Posterior vena cava (tissue), 2 donors: ENCODE measurements around the gene MYRIP. TPM values are rescaled to one million over a fixed set of nuclear protein-coding genes. Genes with fewer than 3 reads are reported as not detected.
A peak's percentile ranks its signal among the peaks of the same experiment; 100 is the strongest.

ENCODE experiments used
- DNase-seq: peaks from one replicate; pipeline ENCODE4 v3.0.0-alpha.2; 2020; ENCODE audit warnings: low spot score
- intact Hi-C, 2 donors: fragments of 100-400 bp; cut with DNase I; formaldehyde crosslinking; loops; one replicate each; pipeline versions ENCODE4 v1.14.1 to v1.14.2; 2022 to 2023
- total RNA-seq, 2 donors: library from RNA; stranded (reverse); fragmentation: NEBNext Ultra II Directional; extraction: Animal tissue kit (Norgen Biotek cat#: 25700); gene quantifications; one replicate each; pipeline ENCODE4 v1.2.1, GENCODE V29; 2021
- donor health status: DM: yes; HTN: yes; CAD: no.
- donor health status: DM: yes; HTN: yes; CAD: no.

The MYRIP gene
- total RNA-seq, 2 donors from 2014 or later = 5.8 to 6.7 TPM

DNA sequence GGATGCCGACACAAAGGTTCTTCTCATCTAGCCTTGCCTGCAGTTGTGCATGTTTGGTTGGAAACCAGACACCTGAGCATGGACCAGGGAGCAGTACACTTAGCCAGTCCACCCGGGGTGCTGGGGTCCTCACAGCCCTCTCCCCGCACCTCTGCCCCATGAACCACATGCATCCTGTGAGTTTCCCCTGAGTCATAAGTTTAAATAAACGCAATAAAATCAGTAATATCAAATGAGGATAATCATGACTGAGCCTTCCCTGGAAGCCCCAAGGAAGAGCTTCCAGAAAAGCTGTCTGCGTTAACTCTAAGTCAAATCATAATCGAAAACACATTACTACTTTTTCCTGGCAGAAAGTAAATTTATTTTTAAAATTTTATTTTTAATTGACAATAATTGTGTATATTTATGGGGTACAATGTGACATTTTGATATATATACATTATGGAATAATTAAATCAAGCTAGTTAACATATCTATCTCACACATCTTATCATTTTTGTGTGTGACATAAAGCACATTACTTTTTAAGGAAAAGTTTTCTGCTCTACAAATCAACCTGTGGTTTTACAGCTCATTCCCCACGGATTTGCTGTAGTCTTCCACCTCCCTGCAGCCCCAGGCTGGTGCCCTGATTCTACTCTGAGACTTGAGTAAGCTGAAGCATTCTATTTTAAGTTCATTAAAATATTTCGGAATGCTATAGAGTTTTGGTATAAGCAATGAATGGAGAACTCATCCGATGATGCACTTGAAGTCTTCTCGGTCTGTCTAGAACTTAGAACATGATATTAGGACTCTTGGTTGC lies 334.1 kb downstream of the MYRIP start:
- intact Hi-C loops = no loop called here
- no peak for DNase-seq

DNA sequence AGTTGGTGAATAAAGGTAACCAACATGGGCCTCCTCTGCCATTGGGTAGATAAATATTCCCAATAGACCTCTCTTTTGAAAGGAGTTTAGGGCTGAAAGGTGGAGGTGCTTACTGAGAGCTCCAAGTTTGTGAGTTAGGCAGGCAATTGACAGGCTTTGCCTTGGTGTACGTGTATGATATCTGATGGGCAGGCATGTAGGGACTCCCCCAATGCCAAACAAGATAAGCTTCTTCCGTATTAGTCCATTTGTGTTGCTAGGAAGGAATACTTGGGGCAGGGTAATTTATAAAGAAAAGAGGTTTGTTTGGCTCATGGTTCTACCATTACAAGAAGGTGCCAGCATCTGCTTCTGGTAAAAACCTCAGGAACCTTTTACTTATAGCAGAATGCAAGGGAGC lies 339.4 kb downstream of the MYRIP start:
- DNase-seq = no peak
- intact Hi-C loops = no loop called here

DNA sequence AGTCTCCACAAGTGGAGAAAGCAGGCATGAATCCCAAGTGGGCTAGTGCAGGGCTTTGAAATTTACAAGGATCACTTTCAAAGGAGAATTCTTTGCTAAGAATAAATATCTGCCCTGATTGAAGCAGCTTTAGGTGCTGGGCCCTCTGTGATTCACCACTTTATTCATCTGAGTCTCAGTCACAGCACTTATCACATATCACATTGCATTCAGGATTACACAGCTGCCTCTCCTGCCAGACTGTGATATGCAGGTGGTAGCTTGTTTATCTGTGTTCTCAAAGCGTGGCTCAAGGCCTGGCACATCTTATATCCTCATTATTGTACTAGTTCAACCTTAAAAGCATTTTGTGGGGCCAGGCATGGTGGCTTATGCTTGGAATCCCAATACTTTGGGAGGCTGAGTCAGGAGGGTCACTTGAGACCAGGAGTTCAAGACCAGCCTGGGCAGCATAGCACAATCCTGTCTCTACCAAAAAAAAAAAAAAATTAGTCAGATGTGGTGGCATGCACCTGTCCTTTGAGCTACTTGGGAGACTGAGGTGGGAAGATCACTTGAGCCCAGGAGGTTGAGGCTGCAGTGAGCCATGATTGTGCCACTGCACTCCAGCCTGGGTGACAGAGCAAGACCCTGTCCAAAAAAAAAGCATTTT lies 343.2 kb downstream of the MYRIP start:
- intact Hi-C loops = no loop called here
- no peak for DNase-seq

DNA sequence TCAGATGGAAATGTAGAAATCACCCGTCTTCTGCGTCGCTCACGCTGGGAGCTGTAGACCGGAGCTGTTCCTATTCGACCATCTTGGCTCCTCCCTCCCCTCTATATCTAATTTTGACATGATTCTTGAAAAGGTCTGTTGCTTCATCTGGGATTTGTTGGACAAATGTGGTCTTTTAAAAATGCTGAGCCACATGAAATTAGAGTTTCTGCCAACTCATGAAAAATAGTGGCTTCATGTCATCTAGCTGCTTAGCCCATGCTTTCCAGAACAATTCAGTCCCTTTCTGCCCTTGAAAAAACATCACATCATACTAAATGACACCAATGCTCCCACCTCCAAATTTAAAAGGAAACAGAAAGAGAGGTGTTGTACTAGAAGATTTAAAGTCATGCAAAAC lies 351.5 kb downstream of the MYRIP start:
- intact Hi-C loops = no loop called here
- no peak for DNase-seq

GRCh38 chr3:40162616-40163015 lies 353.2 kb downstream of the MYRIP start:
- intact Hi-C loops = no loop called here

DNA sequence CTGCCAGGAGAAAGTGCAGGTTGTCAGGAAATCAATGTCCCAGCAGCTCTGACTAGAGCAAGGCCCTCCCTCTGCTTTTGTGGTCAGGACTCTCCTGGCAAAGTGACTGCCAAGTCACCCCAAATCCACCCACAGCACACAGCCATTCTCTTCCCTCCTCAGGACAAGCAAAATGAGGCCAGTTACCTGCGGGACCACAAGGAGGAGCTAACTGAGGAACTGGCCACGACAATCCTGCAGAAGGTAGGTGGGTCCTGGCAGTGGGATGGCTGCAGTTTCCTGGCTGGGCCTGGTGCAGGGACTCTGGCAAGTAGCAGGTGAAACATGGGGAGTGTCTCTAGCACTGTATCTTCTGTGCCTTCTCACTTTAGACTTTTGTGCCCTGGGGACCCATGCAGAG lies 357.6 kb downstream of the MYRIP start:
- DNase-seq = no peak

More at GRCh38 chr3:40162616-40163015, 353.2 kb downstream of the MYRIP start:
- no peak for DNase-seq

DNA sequence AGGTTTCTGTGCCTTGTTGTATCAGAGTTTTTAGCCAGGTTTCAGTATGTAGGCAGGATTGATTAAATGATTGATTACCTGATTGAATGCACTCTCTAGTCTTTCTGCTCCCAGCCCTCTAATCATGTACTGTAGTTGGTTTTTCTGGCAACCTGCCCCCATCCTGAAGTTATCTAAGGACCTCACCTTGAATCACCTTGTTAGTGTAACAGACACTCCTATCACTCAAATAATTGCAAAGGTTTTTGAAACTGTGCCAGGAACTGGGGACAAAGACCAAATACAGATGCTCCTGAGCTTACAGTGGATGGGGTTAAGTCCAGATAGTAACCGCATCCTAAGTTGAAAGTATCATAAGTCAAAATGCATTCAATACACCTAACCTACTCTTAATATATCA lies 358.5 kb downstream of the MYRIP start:
- intact Hi-C loops = no loop called here
- no peak for DNase-seq

More for the DNA sequence above, 357.6 kb downstream of the MYRIP start:
- intact Hi-C loops = no loop called here

DNA sequence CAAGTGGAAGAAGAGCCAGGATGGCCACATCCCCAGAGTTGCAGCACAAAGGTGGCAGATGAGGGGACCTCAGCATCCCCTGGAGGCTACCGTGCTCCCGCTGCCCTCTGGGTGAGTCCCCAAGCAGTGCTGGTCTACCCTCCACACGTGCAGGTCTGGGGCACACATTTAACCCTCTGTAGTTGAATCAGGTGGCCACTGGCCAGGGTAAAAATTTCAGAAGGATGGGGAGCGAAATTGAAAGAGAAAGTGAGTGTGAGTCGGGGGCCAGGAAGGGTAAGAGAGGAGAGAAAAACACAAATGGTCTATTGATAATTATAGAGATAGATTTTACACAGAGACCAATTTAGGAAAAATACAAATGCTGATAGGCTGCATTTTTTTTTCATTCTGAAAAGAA lies 360.6 kb downstream of the MYRIP start:
- no peak for DNase-seq
- intact Hi-C loops = loop anchor here in 1 of 2 donors (10.0 kb wide), 1 partner anchor 445 kb away; no protein-coding TSS in a partner anchor

- intact Hi-C loops = loop anchor here in 1 of 2 donors (10.0 kb wide), 1 partner anchor 446 kb away; no protein-coding TSS in a partner anchor
- DNase-seq = no peak
Observed at GRCh38 chr3:40170395-40170794, 361.0 kb downstream of the MYRIP start.

DNA sequence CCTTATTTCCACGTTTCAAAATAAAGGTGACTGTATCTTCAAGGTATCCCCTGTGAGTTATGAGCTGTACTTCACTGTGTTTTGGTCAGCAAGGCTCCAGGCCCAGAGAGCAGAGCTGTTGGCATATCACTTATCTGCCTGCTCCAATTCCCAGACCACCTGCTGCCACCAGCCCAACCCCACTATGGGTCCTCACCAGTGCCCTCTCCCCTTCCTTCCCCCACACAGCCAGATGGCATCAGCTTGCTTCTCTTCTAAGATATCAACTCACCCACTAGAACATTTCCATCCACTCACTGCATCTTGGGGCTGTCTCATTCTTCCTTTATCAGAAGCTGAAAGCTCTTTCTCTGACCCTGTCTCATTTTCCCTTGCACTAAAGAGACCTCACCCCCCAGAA lies 363.2 kb downstream of the MYRIP start:
- DNase-seq = no peak

GRCh38 chr3:40173227-40173721 lies 363.9 kb downstream of the MYRIP start:
- no peak for DNase-seq

More for the DNA sequence above, 363.2 kb downstream of the MYRIP start:
- intact Hi-C loops = loop anchor here in 1 of 2 donors (10.0 kb wide), 1 partner anchor 448 kb away; no protein-coding TSS in a partner anchor

DNA sequence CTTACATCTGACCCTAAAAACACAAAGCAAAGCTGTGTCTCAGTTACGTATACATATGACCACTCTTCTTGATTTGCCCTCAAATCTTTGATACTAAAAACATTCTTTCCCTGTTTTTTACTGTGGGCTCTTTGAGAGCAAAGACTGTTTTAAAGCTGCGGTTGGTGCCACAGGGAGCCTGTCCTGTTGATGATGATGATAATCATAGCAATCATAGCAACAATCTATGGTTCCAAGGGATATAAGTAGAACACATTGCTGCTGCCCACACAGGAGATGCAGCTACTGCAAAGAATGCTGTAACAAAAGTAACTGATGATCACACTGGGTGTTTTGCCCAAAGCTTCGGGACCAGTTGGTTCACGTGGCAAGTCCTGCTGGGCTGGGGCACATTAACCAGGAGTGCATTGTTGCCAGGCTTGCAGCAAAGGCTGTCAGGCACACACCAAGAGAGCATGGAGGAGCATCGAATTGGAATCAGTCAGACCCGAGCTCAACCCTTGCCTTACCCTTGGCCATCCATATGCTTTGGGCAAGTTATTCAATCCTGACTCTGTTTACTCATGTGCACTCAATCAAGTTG lies 368.7 kb downstream of the MYRIP start:
- intact Hi-C loops = loop anchor here (5.0 to 10.0 kb wide), 2 partner anchors 453 to 471 kb away; no protein-coding TSS in a partner anchor
- DNase-seq = no peak

More at GRCh38 chr3:40173227-40173721, 363.9 kb downstream of the MYRIP start:
- intact Hi-C loops = loop anchor here in 1 of 2 donors (10.0 kb wide), 1 partner anchor 448 kb away; no protein-coding TSS in a partner anchor

DNA sequence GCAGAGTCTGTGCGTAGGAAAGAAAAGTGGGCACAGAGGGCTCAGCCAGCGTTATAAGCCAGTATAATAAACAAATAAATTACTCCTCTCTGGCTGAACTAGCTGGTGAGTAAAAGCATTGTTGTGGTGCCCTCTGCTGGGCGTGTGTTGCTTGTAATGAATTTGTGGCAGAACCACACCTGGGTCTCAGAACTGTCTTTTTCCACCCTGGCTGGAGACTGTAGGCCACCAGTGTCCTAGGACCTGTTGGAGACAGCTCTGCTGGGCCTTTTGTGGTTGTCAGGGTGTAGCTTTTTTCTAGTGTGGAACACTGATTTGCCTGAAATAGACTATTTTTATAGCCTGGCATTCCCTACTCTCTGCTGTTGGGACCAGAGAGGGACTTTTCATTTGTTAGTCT lies 369.6 kb downstream of the MYRIP start:
- peak; percentile 88 for DNase-seq
- intact Hi-C loops = loop anchor here (5.0 to 10.0 kb wide), 2 partner anchors 454 to 472 kb away; no protein-coding TSS in a partner anchor

GRCh38 chr3:40181182-40181581 lies 371.8 kb downstream of the MYRIP start:
- no peak for DNase-seq
- intact Hi-C loops = no loop called here

DNA sequence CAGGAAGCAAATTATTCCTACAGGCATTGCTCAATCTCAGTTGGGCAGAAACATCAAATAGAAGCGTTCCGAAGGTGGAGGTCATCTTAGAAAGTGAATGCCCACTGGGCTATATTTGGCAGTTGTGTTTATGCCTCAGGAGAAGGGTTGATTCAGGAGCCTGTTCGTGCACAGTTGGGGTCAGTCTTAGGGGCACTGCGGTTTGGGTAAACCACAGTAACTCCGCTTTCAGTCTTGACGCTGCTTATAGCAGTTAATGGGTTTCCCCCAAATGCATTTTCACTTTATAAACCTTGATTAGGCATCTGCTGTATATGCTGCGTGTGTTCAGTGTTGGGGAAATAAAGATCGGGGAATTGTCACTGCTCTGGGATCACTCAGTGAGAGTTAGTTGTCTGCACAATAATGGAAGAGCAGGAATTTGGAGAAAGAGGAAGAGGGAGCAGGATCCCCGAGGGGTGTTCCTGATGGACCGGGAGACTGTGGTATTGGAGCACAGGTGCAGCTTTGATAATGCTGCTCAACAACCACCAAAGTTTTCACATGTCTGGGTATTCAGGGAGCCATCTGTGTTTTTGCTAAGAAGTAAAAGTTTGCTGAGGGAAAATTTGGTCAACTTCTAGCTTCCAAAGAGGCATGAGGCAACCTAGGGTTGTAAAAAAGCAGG lies 375.8 kb downstream of the MYRIP start:
- DNase-seq = no peak
- intact Hi-C loops = loop anchor here in 1 of 2 donors (5.0 kb wide), 1 partner anchor 132 kb away; no protein-coding TSS in a partner anchor

DNA sequence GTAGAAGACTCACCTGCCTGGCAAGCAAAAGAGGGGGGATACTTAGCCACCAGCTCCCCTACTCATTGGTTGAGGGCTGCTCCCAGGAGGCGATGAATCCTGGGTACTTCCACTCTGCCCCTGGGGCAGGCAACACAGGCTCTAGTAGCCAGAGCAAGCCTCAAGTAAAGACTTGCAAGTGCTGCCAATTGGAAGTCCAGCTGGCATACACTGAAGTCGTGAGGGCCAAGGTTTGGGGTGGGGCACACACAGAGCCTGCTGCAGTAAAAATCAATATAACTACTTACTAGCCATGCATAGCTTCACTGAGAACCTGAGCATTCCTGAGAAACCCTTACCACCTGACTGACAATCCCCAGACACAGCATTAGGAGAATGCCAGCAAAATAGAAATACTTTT lies 377.1 kb downstream of the MYRIP start:
- intact Hi-C loops = loop anchor here in 1 of 2 donors (5.0 kb wide), 1 partner anchor 131 kb away; no protein-coding TSS in a partner anchor
- DNase-seq = no peak

DNA sequence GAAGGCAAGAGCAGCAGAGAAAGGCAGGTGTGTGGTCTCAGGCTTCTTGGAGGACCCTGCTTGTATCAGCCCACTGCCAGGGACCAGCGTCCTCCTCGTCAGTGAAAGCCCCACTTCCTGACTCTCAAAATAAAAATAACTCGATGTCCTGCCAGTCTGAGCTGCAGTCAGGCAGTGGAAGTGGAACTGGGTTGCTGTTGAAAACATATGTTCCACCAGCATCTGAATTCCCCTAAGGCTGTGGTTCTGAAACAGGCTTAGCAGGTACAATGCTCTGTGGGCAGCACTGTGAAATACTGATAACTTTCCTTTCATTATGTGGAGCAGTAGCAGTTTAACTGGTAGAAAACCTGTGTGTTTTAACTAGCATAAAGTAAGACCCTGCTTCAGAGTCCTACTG lies 378.5 kb downstream of the MYRIP start:
- intact Hi-C loops = loop anchor here in 1 of 2 donors (5.0 kb wide), 1 partner anchor 129 kb away; no protein-coding TSS in a partner anchor
- no peak for DNase-seq

DNA sequence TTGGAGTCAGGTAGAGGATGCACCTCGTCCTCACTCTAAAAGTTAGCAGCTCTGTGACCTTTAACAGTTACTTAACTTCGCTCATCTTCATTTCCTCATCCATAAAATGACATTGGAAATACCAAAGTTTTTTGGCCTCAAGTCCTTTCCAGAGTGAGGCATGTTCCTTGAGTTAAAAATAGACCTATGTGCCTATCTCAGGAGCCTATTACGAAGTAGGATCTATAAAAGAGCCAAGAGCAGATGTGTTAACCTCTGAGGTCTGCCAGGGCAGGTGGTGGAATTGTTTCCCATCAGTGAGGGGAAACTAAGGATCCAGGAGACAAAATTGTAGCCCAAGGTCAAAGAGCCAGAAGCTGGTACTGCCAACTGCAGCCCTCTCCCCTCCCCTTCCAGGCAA lies 379.7 kb downstream of the MYRIP start:
- intact Hi-C loops = loop anchor here in 1 of 2 donors (5.0 kb wide), 1 partner anchor 128 kb away; no protein-coding TSS in a partner anchor
- DNase-seq = no peak

DNA sequence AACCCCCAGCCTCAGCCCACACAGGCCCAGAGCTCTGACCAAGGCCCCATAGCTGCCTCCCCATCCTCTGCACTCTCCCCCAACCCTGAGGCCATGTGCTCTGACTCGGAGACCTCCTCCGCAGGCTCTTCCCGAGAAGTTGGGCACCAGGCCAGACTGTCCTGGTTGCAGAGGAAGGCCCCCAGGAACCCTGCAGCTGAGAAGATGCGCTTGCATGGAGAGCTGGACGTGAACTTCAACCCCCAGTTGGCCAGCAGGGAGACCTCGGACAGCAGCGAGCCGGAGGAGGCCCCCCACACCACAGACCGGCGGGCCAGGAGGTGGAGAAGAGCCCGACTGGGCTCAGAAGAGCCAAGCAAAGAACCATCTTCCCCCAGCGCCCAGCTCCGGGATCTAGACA lies 380.6 kb downstream of the MYRIP start:
- no peak for DNase-seq
- intact Hi-C loops = no loop called here
